ENCODE results near the gene RIMKLB.

- TF ChIP-seq REST (IDR thresholded peaks at IDR 0.05; ENCODE audit: insufficient read depth in 1 of 2, low read depth in 2 of 2, low read length in 2 of 2) (no peak), SIN3A (IDR thresholded peaks at IDR 0.05; ENCODE audit: borderline replicate concordance, insufficient read depth, low read length) (no peak), POLR2AphosphoS5 (IDR thresholded peaks at IDR 0.05; ENCODE audit: low read depth, low read length) (no peak), TAF1 (IDR thresholded peaks at IDR 0.05; ENCODE audit: borderline replicate concordance, insufficient read depth, low read length) (no peak)
Measured at GRCh38 chr12:8817856-8818255, 120.1 kb downstream of the RIMKLB start.

Data from PFSK-1 (cell line).